Medulla oblongata (tissue), 1 donor: ENCODE results near the gene PTCD2.
"Not testable (repeated sequence)": the region's sequence is repeated elsewhere in the genome, so short reads cannot be mapped to it uniquely, and the experiment has no call there.

Experiments
- DNase-seq: peaks from one replicate; pipeline ENCODE4 v3.0.0-alpha.2; 2015; ENCODE audit errors: extremely low spot score

The PTCD2 gene

GRCh38 chr5:72296256-72296655 lies 23.9 kb upstream of the PTCD2 start:
- DNase-seq: no peak

- not testable (repeated sequence) for DNase-seq
Measured at GRCh38 chr5:72298136-72298535, 22.0 kb upstream of the PTCD2 start.

- no peak for DNase-seq
Measured at GRCh38 chr5:72298711-72299110, 21.5 kb upstream of the PTCD2 start.

GRCh38 chr5:72300590-72301339 lies 19.4 kb upstream of the PTCD2 start:
- no peak for DNase-seq

- DNase-seq: no peak
Measured at GRCh38 chr5:72301557-72301956, 18.6 kb upstream of the PTCD2 start.

GRCh38 chr5:72302171-72302570 lies 18.0 kb upstream of the PTCD2 start:
- no peak for DNase-seq

- DNase-seq: no peak
Measured at GRCh38 chr5:72305194-72306142, 14.7 kb upstream of the PTCD2 start.

- no peak for DNase-seq
Measured at GRCh38 chr5:72307573-72307967, 12.6 kb upstream of the PTCD2 start.

GRCh38 chr5:72307968-72308852 lies 12.0 kb upstream of the PTCD2 start:
- peak; percentile 99 for DNase-seq

GRCh38 chr5:72308853-72309191 lies 11.4 kb upstream of the PTCD2 start:
- no peak for DNase-seq

GRCh38 chr5:72313141-72313540 lies 7.0 kb upstream of the PTCD2 start:
- no peak for DNase-seq

- no peak for DNase-seq
Measured at GRCh38 chr5:72314571-72315172, 5.5 kb upstream of the PTCD2 start.

- not testable (repeated sequence) for DNase-seq
Measured at GRCh38 chr5:72319435-72319975, 668 bp upstream of the PTCD2 start.

GRCh38 chr5:72324189-72324825 lies 4.1 kb downstream of the PTCD2 start:
- DNase-seq: no peak

- DNase-seq: no peak
Measured at GRCh38 chr5:72325566-72326305, 5.6 kb downstream of the PTCD2 start.

- no peak for DNase-seq
Measured at GRCh38 chr5:72326306-72326649, 6.1 kb downstream of the PTCD2 start.

- DNase-seq: peak; percentile 92
Measured at GRCh38 chr5:72328172-72328571, 8.0 kb downstream of the PTCD2 start.

GRCh38 chr5:72330712-72331111 lies 10.5 kb downstream of the PTCD2 start:
- no peak for DNase-seq

GRCh38 chr5:72337159-72337558 lies 17.0 kb downstream of the PTCD2 start:
- DNase-seq: no peak

- no peak for DNase-seq
Measured at GRCh38 chr5:72338689-72339209, 18.6 kb downstream of the PTCD2 start.
